Kidney glomerular epithelial cell (primary cell): Measurements from ENCODE around the gene RANBP3.
"Not testable (repeated sequence)": the region's sequence is repeated elsewhere in the genome, so short reads cannot be mapped to it uniquely, and the experiment has no call there.

Source experiments
- DNase-seq: peaks from one replicate; lab custom pipeline; 2025; lab: John Stamatoyannopoulos, UW

The RANBP3 gene

GRCh38 chr19:5966215-5966614 lies 11.7 kb downstream of the RANBP3 start:
- DNase-seq = no peak

- no peak for DNase-seq
Measured at GRCh38 chr19:5964816-5965565, 12.9 kb downstream of the RANBP3 start.

- DNase-seq = no peak
Measured at GRCh38 chr19:5963855-5964254, 14.1 kb downstream of the RANBP3 start.

GRCh38 chr19:5963259-5963658 lies 14.7 kb downstream of the RANBP3 start:
- DNase-seq = not testable (repeated sequence)

GRCh38 chr19:5961969-5962945 lies 15.7 kb downstream of the RANBP3 start:
- no peak for DNase-seq

- not testable (repeated sequence) for DNase-seq
Measured at GRCh38 chr19:5961641-5961968, 16.3 kb downstream of the RANBP3 start.

- DNase-seq = no peak
Measured at GRCh38 chr19:5960005-5961001, 17.6 kb downstream of the RANBP3 start.

- no peak for DNase-seq
Measured at GRCh38 chr19:5959260-5960004, 18.5 kb downstream of the RANBP3 start.

GRCh38 chr19:5958851-5959122 lies 19.2 kb downstream of the RANBP3 start:
- no peak for DNase-seq

GRCh38 chr19:5958074-5958850 lies 19.7 kb downstream of the RANBP3 start:
- no peak for DNase-seq

GRCh38 chr19:5957170-5957569 lies 20.8 kb downstream of the RANBP3 start:
- no peak for DNase-seq

- DNase-seq = no peak
Measured at GRCh38 chr19:5956728-5957127, 21.2 kb downstream of the RANBP3 start.

- no peak for DNase-seq
Measured at GRCh38 chr19:5956323-5956722, 21.6 kb downstream of the RANBP3 start.

- no peak for DNase-seq
Measured at GRCh38 chr19:5955636-5955935, 22.4 kb downstream of the RANBP3 start.

- DNase-seq = no peak
Measured at GRCh38 chr19:5954293-5954692, 23.6 kb downstream of the RANBP3 start.

GRCh38 chr19:5953680-5954213 lies 24.2 kb downstream of the RANBP3 start:
- no peak for DNase-seq

GRCh38 chr19:5953030-5953589 lies 24.8 kb downstream of the RANBP3 start:
- no peak for DNase-seq

GRCh38 chr19:5952193-5953029 lies 25.5 kb downstream of the RANBP3 start:
- DNase-seq = no peak

GRCh38 chr19:5951338-5951861 lies 26.5 kb downstream of the RANBP3 start:
- no peak for DNase-seq
